Esophagus mucosa (tissue), 1 donor: ENCODE results near the gene ZNG1F. TPM values are rescaled to one million over a fixed set of nuclear protein-coding genes. Genes with fewer than 3 reads are reported as not detected.
"Not testable (repeated sequence)": the region's sequence is repeated elsewhere in the genome, so short reads cannot be mapped to it uniquely, and the experiment has no call there.

Source experiments
- ATAC-seq: fragments of 200-7000 bp; cut with Tn5 transposase; one replicate; pipeline ENCODE4 v1.9.1; 2020
- total RNA-seq: library from RNA; stranded (reverse); gene quantifications from one replicate; pipeline ENCODE4 v1.2.4, GENCODE V29; 2023
- donor health status: DM: yes; HTN: yes; CAD: no.

ZNG1F gene
- 8.0 TPM for total RNA-seq

DNA sequence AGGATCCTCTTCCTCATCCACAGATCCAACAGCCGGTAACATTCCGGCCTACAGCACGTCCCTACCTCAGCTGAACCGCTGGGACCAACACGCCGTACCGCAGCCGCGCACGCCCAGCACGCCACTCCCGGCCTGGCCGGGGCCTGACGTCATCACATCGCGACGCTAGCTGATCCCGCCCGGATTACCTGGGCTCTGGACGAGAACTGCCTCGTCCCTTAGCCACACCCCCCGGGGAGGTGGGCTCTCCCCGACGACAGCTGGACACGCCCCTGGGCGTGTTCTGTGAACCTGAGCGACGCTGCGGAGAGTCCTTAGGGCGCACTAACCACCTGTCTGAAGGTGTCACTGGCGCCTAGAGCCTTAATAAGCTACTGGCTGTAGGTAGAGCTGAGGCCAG lies at the start of gene ZNG1F:
Gene ZNG1F, minus strand, starts transcription at position 101 of the 400 bp plus-strand sequence. Its CDS starts 59 bp downstream, at position 42.
- not testable (repeated sequence) for ATAC-seq

DNA sequence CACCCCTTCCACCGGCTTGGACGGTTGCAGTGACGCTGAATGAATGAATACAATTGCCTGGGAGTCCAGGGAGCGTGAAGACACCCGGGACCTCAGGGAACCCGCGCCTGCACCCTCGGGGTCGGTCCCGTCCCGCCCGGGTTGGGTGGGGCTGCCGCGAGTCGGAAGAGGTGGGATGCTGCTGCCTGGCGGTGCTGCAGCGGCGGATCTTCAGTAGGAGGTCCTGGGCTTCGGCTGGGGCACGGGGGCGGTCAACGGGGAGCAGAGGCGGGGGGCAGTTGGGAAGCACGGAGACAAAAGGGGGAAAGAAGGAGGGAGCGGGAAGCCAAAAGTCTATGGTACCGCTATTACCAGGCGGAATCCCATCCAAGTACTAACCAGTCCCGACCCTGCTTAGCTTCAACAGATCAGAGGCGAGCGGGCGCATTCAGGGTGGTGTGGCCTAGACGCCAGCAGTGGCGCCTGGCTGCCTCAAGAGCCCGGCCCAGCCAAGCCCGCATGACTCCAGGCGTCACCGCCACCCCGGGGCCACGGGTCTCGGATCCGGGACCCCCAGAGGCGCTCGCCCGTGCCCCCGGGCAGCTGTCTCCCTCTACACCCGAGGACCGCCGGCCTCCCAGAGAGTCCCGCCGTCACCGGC lies 48.1 kb upstream of the ZNG1F start:
- not testable (repeated sequence) for ATAC-seq

DNA sequence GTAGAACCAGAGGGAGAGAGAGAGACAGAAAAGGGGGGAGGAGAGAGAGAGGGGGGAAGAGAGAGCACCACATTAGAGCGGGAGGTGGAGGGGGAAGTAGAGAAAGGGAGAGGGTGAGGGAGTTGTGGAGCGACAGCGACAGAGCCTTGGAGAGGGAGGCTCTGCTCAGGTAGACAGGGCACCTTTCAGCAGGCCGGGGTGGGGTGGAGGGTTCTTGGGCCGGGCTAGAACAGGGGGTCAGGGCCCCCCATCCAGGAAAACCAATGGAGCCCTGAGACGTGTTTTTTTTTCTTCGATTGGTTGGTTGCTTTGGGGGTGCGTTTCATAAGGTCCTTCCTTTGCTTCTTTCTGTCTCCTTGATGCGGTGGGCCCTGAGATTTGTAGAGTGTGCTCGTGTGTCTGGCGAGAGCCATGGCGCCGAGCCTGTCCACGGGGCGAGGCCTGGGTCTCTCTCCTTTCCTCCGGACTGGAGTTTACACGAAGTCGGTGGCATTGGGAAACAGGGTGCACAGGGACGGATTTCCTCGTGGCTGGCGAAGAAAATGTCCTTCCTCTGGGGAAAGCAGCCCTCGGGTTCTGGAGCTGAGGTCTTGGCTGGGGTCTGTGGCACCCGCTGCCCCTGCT lies 47.5 kb upstream of the ZNG1F start:
- ATAC-seq, result not testable (repeated sequence)

DNA sequence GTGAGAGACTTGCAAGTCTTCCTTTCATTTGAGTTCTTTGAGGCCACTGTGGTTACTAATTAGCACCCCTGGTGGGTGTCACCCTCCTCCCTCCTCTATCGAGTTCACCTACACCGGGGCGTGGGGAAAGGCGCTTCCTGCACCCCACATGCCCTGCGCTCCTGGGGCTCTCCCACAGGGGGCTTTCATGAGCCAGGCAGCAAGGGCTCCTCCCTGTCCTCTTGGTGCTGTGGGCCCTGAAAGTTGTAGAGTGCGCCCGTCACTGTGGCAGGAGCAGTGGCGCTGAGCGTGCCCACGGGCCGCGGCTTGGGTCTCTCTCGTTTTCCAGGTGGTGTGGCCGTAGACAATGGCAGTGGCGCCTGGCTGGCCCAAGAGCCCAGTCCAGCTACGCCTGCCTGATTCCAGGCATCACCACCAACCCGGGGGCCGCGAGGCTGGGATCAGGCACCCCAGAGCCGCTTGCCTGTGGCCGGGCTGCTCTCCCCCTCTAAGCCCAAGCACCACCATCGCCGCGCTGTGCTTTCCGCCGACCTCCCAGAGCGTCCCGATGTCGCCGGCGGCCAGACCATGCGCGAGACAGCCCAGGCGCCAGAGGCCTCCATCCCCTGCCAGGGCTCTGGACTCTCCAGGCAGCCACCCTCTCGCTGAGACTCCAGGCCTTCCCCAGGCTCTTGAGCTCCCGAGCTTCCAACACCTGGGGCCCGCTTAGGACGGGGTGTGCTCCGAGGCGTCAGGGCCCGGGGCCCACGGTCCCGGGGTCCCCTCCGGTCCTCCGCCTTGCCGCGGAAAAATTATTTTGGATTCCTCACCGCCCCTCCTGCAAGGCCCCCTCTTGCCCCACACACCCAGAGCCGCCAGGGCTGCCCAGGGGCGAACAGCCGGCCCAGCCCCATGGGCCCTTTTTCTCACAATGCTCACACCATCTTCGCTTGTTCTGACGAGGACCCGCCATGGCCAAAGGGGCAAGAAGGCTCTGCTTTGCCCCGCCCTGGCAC lies 46.0 kb upstream of the ZNG1F start:
- peak; percentile 92 for ATAC-seq

DNA sequence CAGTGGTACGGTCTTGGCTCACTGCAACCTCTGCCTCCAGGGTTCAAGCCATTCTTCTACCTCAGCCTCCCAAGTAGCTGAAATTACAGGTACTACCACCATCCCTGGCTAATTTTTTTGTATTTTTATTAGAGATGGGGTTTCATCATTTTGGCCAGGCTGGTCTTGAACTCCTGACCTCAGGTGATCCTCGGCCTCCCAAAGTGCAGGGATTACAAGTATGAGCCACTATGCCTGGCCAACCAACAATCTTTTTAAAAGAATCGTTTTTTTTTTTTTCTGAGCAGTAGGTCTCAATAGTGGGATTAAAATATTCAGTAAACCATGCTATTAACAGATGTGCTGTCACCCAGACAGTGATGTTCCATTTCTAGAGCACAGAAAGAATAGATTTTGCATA lies 45.1 kb upstream of the ZNG1F start:
- not testable (repeated sequence) for ATAC-seq

DNA sequence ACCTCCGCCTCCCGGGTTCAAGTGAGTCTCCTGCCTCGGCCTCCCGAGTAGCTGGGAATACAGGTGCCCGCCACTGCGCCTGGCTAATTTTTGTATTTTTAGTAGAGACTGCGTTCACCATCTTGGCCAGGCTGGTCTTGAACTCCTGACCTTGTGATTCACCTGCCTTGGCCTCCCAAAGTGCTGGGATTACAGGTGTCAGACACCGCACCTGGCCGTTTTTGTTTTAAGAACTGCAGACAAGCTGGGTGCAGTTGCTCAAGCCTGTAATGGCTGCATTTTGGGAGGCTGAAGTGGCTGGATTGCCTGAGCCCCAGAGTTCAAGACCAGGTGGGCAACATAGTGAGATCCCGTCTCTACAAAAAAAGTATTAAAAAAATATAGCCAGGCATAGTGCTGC lies 43.2 kb upstream of the ZNG1F start:
- peak; percentile 41 for ATAC-seq

DNA sequence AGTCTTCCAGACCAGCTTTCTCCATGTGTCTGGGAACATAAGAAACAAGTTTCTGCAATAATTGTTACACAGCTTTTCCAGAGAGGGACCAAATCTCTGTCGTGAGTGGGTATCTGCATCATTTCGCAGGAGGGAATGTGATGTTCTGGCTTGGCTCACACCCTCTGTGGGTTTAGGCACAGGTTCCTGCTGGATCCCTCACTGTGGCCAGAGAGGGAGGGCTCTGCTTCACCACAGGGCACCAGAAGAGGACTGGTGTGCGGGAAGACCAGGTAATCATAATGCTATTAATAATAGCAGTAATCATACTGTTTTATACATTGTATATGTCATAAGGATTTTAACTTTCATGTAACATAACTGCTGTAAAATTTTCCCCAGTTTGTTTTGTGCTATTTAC lies 41.3 kb upstream of the ZNG1F start:
- not testable (repeated sequence) for ATAC-seq

DNA sequence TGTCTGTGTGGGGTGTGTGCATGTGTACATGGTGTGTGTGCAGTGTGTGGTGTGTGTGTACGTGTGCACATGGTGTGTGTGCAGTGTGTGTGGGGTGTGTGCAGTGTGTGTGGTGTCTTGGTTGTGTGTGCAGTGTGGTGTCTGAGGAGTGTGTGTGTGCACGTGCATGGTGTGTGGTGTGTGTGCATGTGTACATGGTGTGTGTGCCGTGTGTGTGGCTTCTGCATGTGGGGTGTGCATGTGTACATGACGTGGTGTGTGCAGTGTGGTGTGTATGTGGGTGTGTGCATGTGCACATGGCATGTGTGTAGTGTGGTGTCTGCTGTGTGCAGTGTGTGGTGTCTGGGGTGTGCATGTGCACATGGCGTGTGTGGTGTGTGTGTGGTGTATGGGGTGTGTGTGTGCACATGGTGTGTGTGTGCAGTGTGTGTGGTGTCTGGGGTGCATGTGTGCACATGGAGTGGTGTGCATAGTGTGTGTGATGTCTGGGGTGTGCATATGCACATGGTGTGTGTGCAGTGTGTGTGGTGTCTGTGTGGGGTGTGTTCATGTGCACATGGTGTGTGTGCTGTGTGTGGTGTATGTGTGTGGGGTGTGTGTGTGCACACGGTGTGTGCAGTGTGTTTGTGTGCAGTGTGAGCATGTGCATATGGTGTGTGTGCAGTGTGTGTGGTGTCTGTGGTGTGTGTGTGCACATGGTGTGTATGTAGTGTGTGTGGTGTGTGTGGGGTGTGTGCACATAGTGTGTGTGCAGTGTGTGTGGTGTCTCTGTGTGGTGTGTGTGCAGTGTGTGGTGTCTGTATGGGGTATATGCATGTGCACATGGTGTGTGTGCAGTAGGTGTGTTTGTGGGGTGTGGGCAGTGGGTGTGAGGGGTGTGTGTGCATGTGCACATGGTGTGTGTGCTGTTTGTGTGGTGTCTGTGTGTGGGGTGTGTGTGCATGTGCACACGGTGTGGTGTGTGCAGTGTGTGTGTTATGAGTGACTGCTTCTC lies 40.6 kb upstream of the ZNG1F start:
- ATAC-seq, result peak; percentile 86

DNA sequence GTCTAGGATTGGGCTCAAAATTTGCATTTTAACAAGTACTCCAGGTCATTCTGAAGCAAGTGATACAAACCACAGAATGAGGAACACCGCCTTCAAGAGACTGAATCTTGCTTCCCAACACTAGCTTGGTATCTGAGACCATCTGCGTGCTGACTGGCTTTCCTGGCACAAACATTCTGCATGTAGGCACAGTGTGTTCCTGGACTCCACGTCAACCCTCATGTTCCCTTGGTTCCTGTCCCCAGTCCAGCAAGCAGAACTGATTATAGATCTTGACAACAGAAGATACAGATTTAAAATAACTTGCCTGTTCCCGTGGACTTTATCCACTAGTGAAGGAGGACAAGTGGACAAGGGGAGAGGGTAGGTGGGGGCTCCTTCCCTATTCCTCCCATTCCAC lies 30.7 kb upstream of the ZNG1F start:
- ATAC-seq, result not testable (repeated sequence)

DNA sequence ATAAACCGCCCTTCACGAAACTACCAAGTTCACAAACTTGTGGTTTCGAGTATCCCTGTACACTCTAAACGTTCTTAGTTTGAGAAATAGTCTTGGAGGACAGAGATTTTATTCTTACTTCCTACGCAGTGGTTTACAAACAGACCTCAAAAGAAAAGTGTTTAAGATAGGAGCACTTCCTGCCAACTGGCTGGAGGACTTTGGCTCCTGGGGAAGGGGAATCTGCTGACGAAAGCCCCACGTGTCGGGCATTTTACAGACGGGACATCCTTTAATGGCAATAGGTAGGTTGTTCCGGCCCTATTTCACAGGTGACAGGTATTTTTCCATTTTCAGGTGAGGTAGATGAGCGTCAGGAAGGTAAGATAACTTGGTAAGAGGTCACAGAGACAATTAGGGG lies 678 bp downstream of the ZNG1F start:
- ATAC-seq, result not testable (repeated sequence)

DNA sequence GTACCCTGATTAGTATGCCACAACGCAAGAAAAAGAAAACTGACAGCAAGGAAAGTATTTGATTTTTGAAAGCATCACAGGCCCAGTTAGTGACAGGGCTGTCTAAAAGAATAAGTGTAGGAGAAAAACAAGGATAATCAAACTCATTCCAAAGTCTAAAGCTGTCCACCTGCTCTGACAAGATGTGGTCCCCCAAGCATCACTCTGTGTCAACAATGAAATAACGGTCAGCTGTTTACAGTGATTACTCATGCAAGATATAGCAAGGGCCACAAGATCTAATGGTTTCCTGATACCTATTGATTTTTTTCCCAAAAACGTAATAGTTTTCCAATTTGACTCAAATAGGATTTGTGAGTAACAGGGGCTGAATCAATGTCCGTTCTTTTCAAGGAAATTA lies 14.1 kb downstream of the ZNG1F start:
- not testable (repeated sequence) for ATAC-seq

DNA sequence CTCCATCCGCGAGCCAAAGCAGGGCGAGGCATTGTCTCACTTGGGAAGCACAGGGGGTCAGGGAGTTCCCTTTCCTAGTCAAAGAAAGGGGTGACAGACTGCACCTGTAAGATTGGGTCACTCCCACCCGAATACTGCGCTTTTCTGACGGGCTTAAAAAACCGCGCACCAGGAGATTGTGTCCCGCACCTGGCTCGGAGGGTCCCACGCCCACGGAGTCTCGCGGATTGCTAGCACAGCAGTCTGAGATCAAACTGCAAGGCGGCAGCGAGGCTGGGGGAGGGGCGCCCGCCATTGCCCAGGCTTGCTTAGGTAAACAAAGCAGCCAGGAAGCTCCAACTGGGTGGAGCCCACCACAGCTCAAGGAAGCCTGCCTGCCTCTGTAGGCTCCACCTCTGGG lies 39.0 kb downstream of the ZNG1F start:
- not testable (repeated sequence) for ATAC-seq

DNA sequence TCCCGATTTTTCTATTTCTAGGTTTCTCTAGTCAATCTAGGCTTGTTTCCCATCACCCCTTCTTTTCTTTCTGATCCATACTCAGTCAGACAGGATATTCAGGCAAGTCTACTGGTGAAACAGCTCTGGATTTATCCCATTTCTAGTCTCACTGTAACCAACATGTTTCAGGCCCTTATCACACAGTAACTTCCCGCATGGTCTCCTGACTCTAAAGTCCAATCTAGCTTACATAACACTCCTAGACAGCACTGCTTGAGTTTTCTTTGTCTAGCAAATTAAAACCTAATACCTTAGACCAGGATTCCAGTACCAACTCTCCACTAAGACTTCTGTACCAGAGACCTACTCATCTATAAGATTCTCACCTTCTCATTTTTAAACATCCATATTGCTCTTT lies 47.2 kb downstream of the ZNG1F start:
- not testable (repeated sequence) for ATAC-seq

DNA sequence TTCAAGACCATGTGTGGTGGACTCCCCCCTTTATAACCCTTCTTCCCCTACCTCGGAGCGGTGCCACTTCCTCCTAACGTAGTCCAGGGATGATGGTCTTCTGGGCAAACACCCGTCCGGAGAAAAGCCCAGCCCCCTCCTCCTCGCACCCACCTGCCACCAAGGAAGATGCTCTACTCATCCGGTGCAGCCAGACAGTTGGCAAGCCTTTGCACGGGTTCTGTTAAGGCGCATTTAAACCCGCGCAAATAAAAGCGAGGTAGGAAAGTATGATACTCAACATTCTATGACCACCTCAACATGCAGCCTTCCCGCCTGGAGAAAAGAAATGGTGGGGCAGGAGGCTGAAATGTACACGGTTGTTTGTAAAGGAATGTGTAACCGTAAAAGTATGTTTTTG lies 60.5 kb downstream of the ZNG1F start, which contains the start of gene FOXD4L6:
Gene FOXD4L6, minus strand, starts transcription at position 101 of the 400 bp plus-strand sequence. CDS start 298 bp downstream, outside the sequence.
- ATAC-seq, result not testable (repeated sequence)

DNA sequence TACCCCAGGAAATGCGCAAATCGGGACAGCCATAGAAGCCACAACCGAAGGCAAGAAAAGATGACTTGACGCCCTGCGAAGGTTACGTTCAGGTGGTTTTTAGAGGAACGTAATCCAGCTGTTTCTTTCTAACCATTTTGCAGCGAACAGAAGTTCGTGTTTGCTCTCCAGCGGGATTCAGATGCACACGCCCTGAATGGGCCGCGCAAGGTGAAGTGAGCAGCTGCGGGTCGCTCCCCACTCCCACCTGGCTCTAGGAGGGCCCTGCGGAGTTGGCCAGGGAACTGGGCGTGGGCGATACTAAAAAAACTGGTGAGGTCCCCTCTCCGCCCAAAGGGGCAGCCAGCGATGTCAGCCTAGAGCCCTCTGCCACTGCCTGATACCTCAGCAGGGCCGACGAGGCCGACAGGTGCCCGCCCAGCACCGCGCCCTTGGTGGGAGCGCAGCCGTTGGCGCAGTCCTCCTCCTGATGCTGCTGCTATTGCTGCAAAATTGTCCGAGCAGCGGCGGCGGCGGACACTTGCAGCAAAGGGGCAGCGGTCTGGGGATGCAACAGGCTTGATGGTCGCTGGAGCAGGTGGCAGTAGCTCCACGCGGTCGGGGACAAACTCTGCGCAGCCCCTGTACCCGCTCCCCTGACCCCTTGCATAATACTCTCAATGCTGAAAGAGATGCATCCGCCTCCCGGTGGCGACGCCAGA lies 62.2 kb downstream of the ZNG1F start:
- not testable (repeated sequence) for ATAC-seq

DNA sequence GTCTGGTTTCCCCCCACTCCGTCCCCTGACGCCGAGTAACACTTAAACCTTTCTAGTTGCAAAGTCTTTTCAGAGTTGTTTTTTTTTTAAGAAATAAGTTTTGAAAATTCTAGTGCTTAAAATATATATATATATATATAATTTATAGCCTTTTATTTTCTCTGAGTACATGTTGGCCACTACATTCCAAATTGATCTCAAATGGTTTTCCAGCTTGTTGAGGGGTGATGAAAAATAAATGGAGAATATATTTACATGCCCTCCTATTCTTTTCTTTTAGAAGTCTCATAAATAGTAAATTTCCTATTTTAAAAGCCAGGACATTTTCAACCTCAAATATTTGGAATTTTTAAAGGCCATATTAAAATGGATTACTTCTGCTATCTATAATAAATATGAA lies 63.2 kb downstream of the ZNG1F start:
- not testable (repeated sequence) for ATAC-seq

DNA sequence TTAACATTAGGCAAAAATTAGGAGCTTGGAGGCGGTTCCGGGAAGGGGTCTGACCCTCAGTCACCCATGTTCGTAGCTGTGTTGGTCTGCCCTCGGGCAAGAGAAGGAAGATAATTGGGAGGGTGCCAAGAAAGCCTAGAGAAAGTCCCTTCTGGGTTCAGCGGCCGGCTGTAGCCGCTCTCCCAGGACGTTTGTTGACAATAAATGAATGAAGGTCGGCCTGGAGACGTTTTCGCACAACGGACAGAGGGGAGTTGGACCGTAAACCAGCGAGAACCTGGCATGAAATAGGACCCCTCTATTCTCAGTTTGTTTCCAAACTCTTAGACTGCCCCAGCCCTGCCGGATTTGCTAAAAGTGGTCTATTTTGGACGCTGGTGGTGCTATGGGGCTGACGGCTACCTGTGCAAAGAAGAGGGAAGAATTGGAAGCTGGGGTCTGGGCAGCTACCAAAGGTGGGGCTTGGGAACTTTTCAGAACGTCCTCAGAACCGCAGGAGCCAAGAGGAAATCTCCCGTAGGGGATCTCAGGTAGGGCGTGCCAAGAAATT lies 63.9 kb downstream of the ZNG1F start:
- ATAC-seq, result not testable (repeated sequence)

DNA sequence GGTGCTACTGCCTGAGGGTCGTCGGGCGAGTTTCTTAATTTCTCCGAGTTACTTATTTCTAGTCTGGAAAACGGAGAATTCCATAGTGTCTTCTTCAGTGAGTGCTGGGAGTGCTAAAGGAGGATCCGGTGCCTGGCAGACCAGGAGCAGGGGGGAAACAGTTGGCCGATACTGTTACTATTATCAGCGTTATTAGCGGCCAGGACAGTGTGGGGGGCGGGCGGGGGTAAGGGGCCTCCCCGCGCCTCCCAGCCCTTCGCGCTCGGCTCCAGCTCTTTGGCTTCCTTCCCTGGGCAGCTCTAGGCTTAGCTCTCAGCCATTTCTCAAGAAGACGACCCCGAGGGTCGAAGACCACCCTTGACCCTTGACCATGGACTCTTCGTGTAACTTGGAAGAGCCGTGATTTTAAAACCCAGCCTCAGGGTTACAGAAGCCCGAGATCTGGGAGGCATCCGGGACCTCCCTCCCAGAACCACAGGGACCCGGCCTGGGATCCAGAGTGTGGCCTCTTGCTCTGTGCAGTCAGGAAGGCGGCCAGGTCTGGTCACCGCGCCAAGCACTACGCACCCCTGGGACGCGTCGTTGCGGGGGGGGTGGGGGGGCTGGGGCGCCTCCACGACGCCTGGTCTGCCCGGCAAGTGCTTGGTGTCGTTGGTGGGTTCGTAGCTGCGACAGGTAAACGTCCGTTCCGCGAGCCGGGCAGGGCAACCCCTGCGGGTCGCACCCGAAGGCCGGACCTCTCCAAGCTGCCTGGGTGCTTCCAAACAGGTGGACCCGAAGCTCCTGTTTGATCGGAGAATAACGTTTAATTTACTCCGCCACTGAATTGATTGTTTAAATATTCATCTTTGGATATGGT lies 64.6 kb downstream of the ZNG1F start:
- peak; percentile 62 for ATAC-seq

DNA sequence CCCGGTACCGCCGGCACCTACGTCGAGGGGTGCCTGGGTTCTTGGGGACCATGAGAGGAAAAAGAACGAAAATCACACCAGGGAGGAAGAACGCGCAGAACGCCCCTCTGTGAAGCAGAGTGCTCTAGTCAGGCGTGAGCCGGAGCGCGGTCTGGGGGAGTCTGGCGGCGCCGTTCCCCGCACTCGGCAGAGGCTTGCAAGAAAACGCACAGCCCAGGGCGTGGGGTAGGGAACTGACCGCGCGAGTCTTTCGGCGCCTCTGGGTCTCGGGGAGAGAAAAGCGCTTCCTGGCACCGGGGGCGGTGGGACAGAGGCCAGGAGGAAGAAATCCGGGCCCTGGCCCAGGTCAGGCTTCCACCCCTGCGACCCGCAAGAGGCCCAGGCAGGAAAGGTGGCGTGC lies 65.3 kb downstream of the ZNG1F start:
- peak; percentile 43 for ATAC-seq

DNA sequence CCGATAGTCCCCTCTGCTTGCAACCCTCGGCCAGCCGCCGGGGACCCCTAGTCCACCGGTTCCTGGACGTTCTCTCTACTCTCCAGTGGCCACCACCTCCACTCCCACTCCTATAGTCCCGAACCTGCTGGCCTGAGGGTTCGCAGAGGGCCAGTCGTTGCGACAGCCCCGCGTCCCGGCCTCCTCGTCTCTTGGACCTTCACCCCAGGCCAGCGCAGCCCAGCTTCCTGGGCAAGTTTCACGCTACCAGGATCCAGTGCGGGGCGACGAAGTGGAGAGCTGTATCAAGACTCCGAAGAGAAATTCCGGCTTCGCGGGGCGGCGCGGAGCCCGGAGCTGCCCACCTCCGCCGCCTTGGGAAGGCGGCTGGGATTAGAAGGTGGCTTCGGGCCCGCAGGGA lies 65.7 kb downstream of the ZNG1F start:
- not testable (repeated sequence) for ATAC-seq
